Activated CD4-positive, alpha-beta memory T cell treated with anti-CD3 and anti-CD28 coated beads, Interleukin-2, amount 10 ng/mL, durations not matched to agents 7 days and 5 days (primary cell): ENCODE data around the gene ACTN2. TPM values are rescaled to one million over a fixed set of nuclear protein-coding genes. Genes with fewer than 3 reads are reported as not detected.

Experiments used
- CTCF ChIA-PET: fragments of 350-600 bp; sonication (Branson Sonifier 250); formaldehyde crosslinking; loops from one replicate; lab custom pipeline; 2021; ENCODE audit warnings: antibody characterized with exemption, inconsistent platforms; lab: Charles Lee
- POLR2A ChIA-PET: fragments of 350-600 bp; sonication (Branson Sonifier 250); formaldehyde crosslinking; loops from one replicate; lab custom pipeline; 2021; ENCODE audit warnings: antibody characterized with exemption; lab: Charles Lee
- DNase-seq: peaks from one replicate; pipeline ENCODE4 v3.0.0-alpha.2; 2020
- H3K27ac Mint-ChIP-seq: one replicate; pipeline ENCODE4 v1.8.0; 2021; ENCODE audit warnings: mild to moderate bottlenecking, mixed read lengths
- H3K27me3 Mint-ChIP-seq: one replicate; pipeline ENCODE4 v1.8.0; 2021; ENCODE audit warnings: mixed read lengths
- H3K36me3 Mint-ChIP-seq: one replicate; pipeline ENCODE4 v1.8.0; 2021; ENCODE audit warnings: low read depth, mixed read lengths
- H3K4me1 Mint-ChIP-seq: one replicate; pipeline ENCODE4 v1.8.0; 2021; ENCODE audit warnings: mixed read lengths
- H3K4me3 Mint-ChIP-seq: one replicate; pipeline ENCODE4 v1.8.0; 2021; ENCODE audit warnings: mild to moderate bottlenecking, mixed read lengths
- H3K9me3 Mint-ChIP-seq: one replicate; pipeline ENCODE4 v1.8.0; 2021; ENCODE audit warnings: mixed read lengths
- total RNA-seq, 2 experiments: library from RNA; stranded (reverse); gene quantifications; one replicate each; pipeline ENCODE4 v1.2.3, GENCODE V29; 2021

The ACTN2 gene
- total RNA-seq, 2 experiments from 2014 or later = not detected

DNA sequence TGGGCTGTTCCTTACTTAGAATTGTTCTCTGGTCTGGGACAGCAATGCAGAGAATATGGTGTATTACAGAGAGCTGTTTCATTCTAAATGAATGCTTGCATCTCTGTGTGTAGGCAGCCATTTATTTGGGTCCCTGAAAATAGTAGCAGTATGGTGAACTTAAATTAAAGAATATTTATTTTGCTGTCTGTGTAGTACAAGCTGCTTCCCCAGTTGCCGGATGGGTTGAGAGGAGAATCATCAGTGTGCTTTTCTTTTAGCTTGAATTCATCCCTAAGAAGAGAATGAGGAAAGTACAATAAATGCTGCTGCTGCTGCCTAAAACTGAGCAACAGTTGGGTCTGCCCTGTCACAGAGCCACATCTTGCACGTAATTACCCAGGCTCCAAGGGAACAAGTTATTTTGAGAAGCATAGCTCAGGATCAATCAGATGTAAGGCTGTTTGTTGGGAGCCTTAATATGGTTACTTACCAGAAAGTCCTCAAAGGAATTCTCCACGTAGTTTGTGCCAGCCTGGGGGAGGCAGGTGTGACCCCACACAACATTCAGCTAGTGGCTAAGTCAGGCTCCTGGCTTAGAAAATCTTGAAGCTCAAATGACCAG is 16.6 kb downstream of the ACTN2 start:
- Mint-ChIP-seq H3K4me1 (no peaks in the 10 kb centered on the region), H3K9me3 (no peaks in the 10 kb centered on the region), H3K4me3 (no peak overlapping the region), H3K27me3 (peaks cover 15% of the 10 kb centered on the region), H3K36me3 (no peaks in the 10 kb centered on the region), H3K27ac (no peak overlapping the region)
- DNase-seq = no peak
- POLR2A ChIA-PET = no interaction called here
- CTCF ChIA-PET = interaction anchor here (0.6 kb wide), 1 partner anchor 1186 kb away, joined by 3 read pairs; no protein-coding TSS in a partner anchor

DNA sequence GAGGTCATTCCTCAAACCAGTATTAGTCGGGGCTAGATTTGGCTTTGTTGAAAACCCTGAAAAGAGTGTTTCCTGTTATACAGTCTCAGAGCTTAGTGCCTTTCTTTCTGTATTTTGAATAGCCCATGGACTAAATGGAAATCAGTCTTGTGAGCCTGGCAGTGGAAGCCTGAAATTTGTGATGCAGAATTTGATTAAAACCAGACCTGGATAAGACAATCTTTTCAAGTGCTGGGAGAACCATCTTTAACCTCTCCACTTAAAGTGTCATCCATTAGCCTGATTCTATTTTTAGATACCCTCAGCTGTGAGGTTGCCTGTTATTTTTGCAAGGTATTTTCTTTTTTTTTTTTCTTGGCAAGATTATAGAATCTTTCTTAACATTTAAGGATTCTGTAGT is 19.5 kb downstream of the ACTN2 start:
- Mint-ChIP-seq H3K4me3 (no peak overlapping the region), H3K27me3 (peaks cover 8% of the 10 kb centered on the region), H3K4me1 (no peaks in the 10 kb centered on the region), H3K27ac (no peak overlapping the region), H3K36me3 (no peaks in the 10 kb centered on the region), H3K9me3 (no peaks in the 10 kb centered on the region)
- ChIA-PET CTCF (no interaction called here), POLR2A (no interaction called here)
- DNase-seq = no peak

DNA sequence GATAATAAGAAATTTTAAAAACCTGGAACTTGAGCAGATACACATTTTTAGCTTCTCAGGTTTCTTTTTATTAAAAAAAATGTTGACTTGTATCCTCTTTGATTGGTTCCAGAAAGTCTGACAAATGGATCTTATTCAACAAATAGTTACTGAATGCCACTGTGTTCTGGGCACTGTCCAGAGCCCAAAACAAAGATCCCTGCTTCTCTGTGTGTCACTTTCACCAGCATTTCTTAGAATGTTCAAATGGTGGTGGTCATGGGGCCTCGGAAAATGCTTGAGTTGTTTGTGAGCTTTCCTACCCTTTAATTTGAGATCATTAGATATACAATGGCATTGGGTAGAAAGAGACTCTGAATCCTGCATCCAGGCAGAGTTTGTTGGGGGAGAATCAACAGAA is 19.9 kb downstream of the ACTN2 start:
- H3K4me3 Mint-ChIP-seq = no peak overlapping the region
- H3K36me3 Mint-ChIP-seq = no peaks in the 10 kb centered on the region
- H3K27ac Mint-ChIP-seq = no peak overlapping the region
- peaks cover 4% of the 10 kb centered on the region for H3K27me3 Mint-ChIP-seq
- CTCF ChIA-PET = no interaction called here
- no peaks in the 10 kb centered on the region for H3K9me3 Mint-ChIP-seq
- POLR2A ChIA-PET = no interaction called here
- DNase-seq = no peak
- H3K4me1 Mint-ChIP-seq = no peaks in the 10 kb centered on the region

DNA sequence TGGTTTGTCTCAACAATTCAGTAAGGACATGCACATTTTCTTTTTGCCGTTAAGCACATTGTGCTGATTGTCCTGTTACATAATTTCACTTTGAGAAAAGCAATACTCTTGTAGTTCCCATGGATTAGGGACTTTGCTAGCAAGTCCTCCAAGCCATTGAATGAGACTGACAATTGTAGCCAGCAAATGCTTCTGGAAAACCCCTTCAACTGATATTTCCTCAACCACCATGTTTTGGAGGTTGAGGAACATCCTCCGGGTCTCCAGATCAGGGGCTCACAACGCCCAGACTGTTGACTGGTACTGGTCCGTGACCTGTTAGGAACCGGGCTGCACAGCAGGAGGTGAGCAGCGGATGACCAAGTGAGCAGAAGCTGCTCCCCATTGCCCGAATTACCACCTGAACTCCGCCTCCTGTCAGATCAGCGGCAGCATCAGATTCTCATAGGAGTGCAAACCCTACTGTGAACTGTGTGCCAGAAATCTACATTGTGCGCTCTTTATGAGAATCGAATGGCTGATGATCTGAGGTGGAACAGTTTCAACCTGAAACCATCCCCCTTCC is 24.1 kb downstream of the ACTN2 start:
- Mint-ChIP-seq H3K9me3 (no peaks in the 10 kb centered on the region), H3K36me3 (no peaks in the 10 kb centered on the region), H3K4me3 (no peak overlapping the region), H3K27ac (no peak overlapping the region), H3K4me1 (no peaks in the 10 kb centered on the region), H3K27me3 (no peaks in the 10 kb centered on the region)
- ChIA-PET CTCF (no interaction called here), POLR2A (no interaction called here)
- DNase-seq = no peak

DNA sequence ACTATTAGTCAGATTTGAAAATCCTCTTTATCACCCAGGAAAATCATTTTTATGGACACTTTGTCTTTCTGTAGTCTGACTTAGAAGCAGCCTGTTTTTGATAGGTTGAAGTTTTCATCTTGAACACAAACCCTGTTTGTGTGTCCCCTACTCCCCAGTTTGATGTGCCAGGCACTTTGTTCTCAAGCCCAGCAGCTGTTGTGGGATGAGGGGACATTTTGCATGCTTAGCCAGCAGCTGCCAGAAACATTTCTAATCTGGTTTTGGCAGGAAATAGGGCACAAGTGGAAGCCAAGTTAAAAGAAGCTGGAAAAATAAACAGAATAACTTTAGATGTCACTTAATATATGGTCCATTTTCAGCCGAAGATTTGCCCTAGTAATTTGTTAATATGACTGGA is 29.9 kb downstream of the ACTN2 start:
- Mint-ChIP-seq H3K9me3 (no peaks in the 10 kb centered on the region), H3K36me3 (no peaks in the 10 kb centered on the region), H3K4me3 (no peak overlapping the region), H3K27ac (no peak overlapping the region), H3K4me1 (no peaks in the 10 kb centered on the region), H3K27me3 (no peaks in the 10 kb centered on the region)
- CTCF ChIA-PET = interaction anchor here (0.6 to 0.7 kb wide), 3 partner anchors 43 to 648 kb away, joined by 3 to 4 read pairs (median 3); no protein-coding TSS in a partner anchor
- POLR2A ChIA-PET = no interaction called here
- no peak for DNase-seq

DNA sequence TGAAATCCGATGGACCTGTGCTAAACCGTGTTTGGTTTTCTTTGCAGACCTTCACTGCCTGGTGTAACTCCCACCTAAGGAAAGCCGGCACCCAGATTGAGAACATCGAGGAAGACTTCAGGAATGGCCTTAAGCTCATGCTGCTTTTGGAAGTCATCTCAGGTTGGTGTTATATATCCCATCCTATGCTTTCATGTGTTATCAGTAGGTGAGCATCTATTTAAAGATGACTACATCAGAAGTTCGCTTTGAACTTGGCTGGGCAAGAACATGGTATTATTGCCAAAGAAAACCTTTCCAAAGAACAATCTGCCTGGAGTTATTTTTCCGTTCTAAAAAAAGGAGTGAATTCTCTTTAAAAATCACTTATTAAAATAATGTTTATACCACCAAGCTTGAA is 31.5 kb downstream of the ACTN2 start:
- H3K36me3 Mint-ChIP-seq = no peaks in the 10 kb centered on the region
- H3K4me3 Mint-ChIP-seq = no peak overlapping the region
- no peaks in the 10 kb centered on the region for H3K4me1 Mint-ChIP-seq
- no peaks in the 10 kb centered on the region for H3K27me3 Mint-ChIP-seq
- DNase-seq = no peak
- no peak overlapping the region for H3K27ac Mint-ChIP-seq
- CTCF ChIA-PET = no interaction called here
- H3K9me3 Mint-ChIP-seq = no peaks in the 10 kb centered on the region
- POLR2A ChIA-PET = no interaction called here

DNA sequence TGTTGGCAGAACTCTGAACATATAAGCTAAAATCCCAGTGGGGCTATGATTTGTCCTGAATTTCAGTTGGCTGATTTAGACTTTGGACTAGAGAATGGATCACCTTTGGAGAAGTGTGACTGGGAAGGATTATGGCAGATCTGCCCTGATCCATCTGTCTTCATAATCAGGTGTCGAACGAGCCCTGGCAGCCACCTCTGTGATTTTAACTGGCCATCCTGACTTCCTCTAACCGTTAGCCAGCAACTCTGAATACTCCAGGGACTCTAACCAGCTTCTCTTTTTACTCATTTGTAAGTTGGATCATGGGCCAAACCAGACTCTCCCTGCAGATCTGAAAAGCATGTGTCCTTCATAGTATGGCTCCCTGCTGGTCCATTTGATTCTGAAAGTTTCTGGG is 32.0 kb downstream of the ACTN2 start:
- Mint-ChIP-seq H3K4me3 (no peak overlapping the region), H3K9me3 (no peaks in the 10 kb centered on the region), H3K27ac (no peak overlapping the region), H3K4me1 (no peaks in the 10 kb centered on the region), H3K36me3 (no peaks in the 10 kb centered on the region), H3K27me3 (no peaks in the 10 kb centered on the region)
- ChIA-PET POLR2A (no interaction called here), CTCF (no interaction called here)
- no peak for DNase-seq

DNA sequence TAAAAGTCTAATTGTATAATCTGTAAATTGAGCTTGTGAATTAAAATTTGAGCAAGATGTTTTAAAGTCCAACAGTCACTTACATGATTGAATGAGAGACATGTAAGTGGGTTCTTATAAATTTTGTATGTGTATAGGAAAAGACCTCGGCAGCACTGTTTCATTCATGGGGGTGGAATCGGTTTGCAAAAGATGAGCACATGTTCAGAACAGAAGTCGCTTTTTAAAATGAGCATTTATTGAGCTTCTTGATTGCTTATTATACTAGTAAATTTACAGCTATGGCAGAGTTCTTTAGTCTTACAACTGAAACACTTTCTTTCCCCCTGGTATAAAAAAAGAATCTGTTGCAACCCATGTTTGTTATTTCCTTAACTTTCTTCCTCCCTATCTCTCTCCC is 33.9 kb downstream of the ACTN2 start:
- ChIA-PET POLR2A (no interaction called here), CTCF (no interaction called here)
- Mint-ChIP-seq H3K9me3 (no peaks in the 10 kb centered on the region), H3K36me3 (no peaks in the 10 kb centered on the region), H3K4me3 (no peak overlapping the region), H3K27me3 (peaks cover 3% of the 10 kb centered on the region), H3K27ac (no peak overlapping the region), H3K4me1 (no peaks in the 10 kb centered on the region)
- no peak for DNase-seq

DNA sequence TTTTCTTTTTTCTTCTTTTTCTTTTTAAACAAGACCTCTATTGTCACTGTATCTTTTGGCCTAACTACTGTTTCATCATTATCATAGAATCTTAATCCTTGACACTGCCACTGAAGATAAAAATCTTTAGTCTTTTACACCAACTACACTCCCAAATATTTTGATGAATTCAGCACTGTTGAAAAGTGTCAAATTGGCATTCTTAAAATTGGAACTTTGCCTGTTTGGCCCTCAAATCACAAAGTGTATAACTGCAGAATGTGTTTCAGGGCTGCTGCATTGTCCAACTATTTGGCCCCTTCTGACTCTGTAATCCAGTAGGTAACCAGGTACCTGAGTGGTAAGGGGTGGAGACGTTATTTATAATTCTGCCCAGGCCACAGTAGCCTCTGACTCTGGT is 34.3 kb downstream of the ACTN2 start:
- CTCF ChIA-PET = no interaction called here
- POLR2A ChIA-PET = no interaction called here
- no peaks in the 10 kb centered on the region for H3K9me3 Mint-ChIP-seq

DNA sequence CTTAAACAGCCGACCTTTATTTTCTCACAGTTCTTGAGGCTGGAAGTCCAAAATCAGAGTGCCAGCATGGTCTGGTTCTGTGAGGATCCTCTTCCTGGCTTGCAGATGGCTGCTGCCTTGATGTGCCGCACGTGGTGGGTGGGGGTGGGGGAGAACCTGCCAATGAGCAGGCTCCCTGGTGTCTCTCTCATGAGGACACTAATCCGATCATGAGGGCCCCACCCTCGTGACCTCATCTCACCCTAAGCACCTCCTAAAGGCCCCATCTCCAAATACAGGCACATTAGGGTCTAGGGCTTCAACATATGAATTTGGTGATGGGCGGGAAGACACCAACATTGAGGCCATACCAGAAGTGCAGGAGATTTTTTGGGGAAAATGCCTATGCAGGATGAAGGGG is 37.8 kb downstream of the ACTN2 start:
- no peak overlapping the region for H3K4me3 Mint-ChIP-seq
- H3K36me3 Mint-ChIP-seq = no peaks in the 10 kb centered on the region
- H3K27ac Mint-ChIP-seq = no peak overlapping the region
- DNase-seq = no peak
- H3K4me1 Mint-ChIP-seq = no peaks in the 10 kb centered on the region
- H3K9me3 Mint-ChIP-seq = no peaks in the 10 kb centered on the region
- ChIA-PET CTCF (no interaction called here), POLR2A (no interaction called here)
- H3K27me3 Mint-ChIP-seq = peaks cover 3% of the 10 kb centered on the region

More for the DNA sequence above, 34.3 kb downstream of the ACTN2 start:
- no peaks in the 10 kb centered on the region for H3K4me1 Mint-ChIP-seq
- H3K36me3 Mint-ChIP-seq = no peaks in the 10 kb centered on the region
- DNase-seq = no peak
- H3K4me3 Mint-ChIP-seq = no peak overlapping the region
- no peak overlapping the region for H3K27ac Mint-ChIP-seq
- H3K27me3 Mint-ChIP-seq = peaks cover 3% of the 10 kb centered on the region

DNA sequence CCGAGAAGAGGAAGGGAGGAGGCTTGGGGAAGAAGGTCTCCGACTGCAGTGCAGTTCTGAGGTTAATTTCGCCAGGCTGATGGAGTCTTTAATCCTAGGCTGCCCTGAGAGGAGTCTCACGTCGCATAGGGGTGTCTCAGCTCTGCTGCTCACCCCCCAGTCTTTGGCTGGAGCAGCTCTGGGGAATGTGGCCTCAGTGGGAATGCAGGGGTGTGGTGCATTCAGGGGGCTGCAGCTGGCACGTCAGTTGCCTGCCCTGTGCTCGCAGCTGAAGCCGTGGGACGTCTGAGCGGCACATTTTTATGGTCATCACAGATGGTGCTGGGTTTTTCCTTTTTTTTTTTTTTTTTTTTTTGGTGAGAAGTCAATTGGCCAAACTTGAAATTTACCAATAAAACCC is 38.2 kb downstream of the ACTN2 start:
- Mint-ChIP-seq H3K9me3 (no peaks in the 10 kb centered on the region), H3K27me3 (peaks cover 3% of the 10 kb centered on the region), H3K4me1 (no peaks in the 10 kb centered on the region), H3K4me3 (no peak overlapping the region), H3K27ac (no peak overlapping the region), H3K36me3 (no peaks in the 10 kb centered on the region)
- ChIA-PET POLR2A (no interaction called here), CTCF (no interaction called here)
- no peak for DNase-seq

DNA sequence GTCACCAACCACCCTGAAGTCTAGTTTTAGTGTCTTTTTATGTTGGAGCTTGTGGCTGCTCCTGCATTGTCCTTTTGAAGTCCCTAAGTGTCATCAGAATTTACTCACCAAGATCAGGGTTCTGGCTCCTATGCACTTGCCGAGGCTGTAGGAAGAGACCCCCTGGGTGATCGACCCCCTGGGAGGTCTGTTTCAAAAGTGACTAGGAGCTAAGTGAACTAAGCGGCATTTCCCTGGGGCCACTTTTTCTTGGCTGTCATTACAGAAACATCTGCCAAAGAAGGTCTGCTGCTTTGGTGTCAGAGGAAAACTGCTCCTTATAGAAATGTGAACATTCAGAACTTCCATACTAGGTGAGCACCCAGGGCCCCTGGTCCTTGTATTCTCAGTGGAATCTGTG is 39.4 kb downstream of the ACTN2 start:
- no peaks in the 10 kb centered on the region for H3K4me1 Mint-ChIP-seq
- CTCF ChIA-PET = interaction anchor here (0.6 kb wide), 1 partner anchor 632 kb away, joined by 3 read pairs; no protein-coding TSS in a partner anchor
- no peaks in the 10 kb centered on the region for H3K36me3 Mint-ChIP-seq
- H3K27me3 Mint-ChIP-seq = peaks cover 3% of the 10 kb centered on the region
- no peaks in the 10 kb centered on the region for H3K9me3 Mint-ChIP-seq
- no peak for DNase-seq
- H3K4me3 Mint-ChIP-seq = no peak overlapping the region
- POLR2A ChIA-PET = no interaction called here
- no peak overlapping the region for H3K27ac Mint-ChIP-seq

DNA sequence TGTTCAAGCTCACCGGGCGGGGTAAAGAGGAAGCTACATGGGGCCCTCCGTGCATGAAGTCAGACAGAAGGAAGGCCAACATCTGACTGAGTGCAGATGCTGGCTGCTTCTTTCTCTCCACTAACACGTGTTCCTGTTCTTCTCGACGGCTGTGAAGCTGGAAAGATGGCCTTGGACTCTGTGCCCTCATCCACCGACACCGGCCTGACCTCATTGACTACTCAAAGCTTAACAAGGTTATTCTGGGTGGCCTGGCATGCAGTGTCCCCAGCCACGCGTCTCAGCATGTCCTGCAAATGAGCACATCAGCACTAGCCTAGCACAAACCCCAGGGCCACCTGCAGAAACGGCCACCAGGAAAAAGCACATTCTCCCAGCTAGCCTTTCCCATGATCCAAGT is 41.2 kb downstream of the ACTN2 start:
- Mint-ChIP-seq H3K36me3 (no peaks in the 10 kb centered on the region), H3K4me3 (no peak overlapping the region)
- POLR2A ChIA-PET = no interaction called here

DNA sequence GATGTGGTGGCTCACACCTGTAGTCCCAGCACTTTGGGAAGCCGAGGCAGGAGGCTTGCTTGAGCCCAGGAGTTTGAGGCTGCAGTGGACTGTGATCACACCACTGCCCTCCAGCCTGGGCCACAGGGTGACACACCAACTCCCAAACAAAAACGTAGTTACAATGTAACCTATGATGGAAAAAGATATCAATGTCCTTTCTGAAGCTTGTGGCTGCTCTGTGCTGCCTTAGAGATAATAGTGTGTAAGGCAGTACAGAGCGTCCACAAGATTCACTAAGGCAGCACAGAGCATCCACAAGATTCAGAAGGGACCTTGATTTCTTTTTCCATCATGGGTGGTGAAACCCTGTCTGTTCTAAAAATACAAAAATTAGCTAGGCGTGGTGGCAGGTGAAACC is 42.5 kb downstream of the ACTN2 start:
- Mint-ChIP-seq H3K4me3 (no peak overlapping the region), H3K4me1 (no peaks in the 10 kb centered on the region), H3K36me3 (no peaks in the 10 kb centered on the region), H3K9me3 (no peaks in the 10 kb centered on the region), H3K27me3 (peaks cover 5% of the 10 kb centered on the region), H3K27ac (no peak overlapping the region)
- DNase-seq = no peak
- CTCF ChIA-PET = interaction anchor here (1.6 kb wide), 1 partner anchor 30 kb away, joined by 4 read pairs; no protein-coding TSS in a partner anchor
- POLR2A ChIA-PET = no interaction called here

More for the DNA sequence above, 41.2 kb downstream of the ACTN2 start:
- H3K27me3 Mint-ChIP-seq = peaks cover 5% of the 10 kb centered on the region
- no peaks in the 10 kb centered on the region for H3K4me1 Mint-ChIP-seq
- CTCF ChIA-PET = no interaction called here
- no peak overlapping the region for H3K27ac Mint-ChIP-seq
- H3K9me3 Mint-ChIP-seq = no peaks in the 10 kb centered on the region
- no peak for DNase-seq
